Activated CD4-positive, CD25-positive, alpha-beta regulatory T cell treated with anti-CD3 and anti-CD28 coated beads, Interleukin-2, amount 50 U/mL, for 72 hours (primary cell): ENCODE results near the gene CERK.

ENCODE experiments used
- DNase-seq: peaks from one replicate; pipeline ENCODE4 v3.0.0; 2021

CERK gene

DNA sequence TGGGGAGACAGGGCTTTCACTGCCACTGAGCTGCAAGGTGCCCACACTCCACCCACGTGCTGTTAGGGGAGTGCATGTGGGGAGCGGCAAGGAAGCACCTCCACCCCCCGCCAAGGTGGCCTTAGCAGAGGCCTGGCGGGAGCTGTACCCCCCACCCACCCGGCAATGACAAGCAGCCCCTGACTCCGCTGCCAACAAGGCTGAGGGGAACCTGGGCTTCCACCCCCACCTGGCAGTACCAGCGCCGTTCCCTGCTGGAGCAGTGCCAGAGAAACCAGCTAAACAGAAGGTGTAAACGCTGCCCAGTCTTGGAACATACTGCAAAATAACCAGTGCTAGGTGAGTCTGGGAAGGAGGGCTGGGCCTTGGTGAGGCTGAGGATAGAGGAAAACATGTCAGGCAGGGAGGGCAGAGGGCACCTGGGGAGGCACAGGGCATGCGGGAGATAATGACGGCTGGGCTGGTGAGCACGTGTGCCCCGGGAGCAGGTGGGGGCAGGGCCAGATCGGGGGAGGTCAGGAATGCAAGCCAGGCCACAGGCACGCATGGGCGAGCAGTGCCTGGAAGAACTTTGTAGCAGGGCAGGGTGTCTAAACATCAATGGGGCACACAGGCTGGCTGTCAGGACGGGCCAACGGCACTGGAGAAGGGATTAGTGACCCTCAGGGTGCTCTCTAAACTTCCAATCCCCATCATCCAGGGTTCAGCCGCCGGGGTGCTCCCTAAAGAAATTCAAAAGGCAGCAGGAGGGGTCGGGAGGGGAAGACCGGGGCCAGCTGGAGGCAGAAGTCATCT is 6.6 kb downstream of the CERK start:
- DNase-seq: no peak

DNA sequence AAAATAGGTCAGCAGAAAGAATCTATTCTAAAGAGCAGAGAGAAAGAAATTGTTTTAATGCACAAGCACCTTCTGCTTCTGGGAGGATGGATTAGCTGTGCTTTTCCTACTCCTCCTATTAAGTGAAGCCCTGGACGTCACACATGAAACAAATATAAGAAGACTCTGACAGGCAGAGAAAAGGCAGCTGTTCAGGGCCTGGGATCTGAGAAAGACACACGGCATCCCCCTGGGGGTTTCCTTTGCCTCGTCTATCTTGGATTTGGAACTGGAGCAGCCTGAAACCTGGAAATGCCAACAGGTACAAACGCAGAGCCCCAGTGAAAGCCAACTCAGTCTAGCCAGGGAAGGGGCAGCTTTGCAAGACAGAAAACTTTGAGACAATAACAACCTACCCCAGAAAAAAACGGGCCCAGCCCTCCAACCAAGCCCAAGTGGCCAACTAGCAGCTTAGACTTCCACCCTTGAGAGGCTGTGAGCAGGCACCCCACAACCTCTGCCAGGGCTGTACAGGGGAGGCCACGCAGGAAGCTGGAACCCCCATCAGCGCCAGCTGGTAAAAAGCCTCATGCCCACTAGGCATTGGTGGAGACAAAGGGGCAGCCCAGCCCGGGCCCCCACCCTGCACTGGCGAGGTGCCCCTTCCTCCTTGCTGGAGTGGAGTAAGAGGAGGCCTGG is 7.3 kb downstream of the CERK start:
- no peak for DNase-seq

- DNase-seq: no peak
Measured at GRCh38 chr22:46728470-46728869, 9.6 kb downstream of the CERK start.

- no peak for DNase-seq
Measured at GRCh38 chr22:46727813-46728364, 10.2 kb downstream of the CERK start.

DNA sequence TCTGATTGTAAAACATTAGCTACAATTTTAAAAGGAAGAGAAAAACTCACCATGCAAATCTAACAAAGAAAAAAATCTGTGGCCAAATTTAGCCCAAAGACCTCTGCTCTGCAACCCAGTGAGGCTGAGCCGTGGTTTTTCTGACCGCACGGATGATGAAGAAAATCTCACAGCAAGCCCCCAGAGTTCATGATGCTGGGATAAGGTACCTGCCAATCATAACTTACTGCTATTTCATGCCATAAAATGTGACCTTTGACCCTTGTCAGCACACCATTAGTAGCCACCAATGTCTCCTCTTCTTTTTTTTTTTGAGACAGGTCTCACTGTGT is 11.1 kb downstream of the CERK start:
- DNase-seq: no peak

- DNase-seq: no peak
Measured at GRCh38 chr22:46726066-46726985, 11.7 kb downstream of the CERK start.

- DNase-seq: no peak
Measured at GRCh38 chr22:46725096-46725495, 13.0 kb downstream of the CERK start.

GRCh38 chr22:46723882-46724281 is 14.2 kb downstream of the CERK start:
- DNase-seq: no peak

DNA sequence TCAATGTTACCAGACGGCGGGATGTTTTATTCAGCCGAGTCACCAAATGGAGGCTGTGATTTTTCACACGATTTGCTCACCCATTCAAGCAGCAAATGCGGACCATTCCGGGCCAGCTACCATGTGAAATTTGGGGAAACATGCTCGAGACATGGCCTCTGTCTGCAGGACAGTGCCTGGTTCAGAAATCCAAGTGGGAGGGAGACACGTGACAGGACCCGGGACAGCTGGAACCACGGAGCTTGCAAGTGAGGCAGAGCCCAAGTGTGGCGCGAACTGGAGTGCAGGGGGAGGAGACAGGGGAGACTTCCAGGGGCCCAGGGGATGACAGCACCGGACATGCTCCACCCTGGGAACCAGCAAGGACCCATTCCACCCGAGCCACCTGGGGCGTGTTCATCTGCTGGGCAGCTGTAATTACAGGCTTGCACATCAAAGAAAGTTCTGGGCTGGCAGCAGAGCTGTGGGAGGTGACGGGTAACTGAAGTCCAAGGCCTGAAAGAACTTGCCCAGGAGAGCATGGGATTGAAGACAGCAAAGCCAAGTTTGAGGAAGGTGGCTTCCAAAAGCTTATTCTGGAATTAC is 16.5 kb downstream of the CERK start:
- no peak for DNase-seq

DNA sequence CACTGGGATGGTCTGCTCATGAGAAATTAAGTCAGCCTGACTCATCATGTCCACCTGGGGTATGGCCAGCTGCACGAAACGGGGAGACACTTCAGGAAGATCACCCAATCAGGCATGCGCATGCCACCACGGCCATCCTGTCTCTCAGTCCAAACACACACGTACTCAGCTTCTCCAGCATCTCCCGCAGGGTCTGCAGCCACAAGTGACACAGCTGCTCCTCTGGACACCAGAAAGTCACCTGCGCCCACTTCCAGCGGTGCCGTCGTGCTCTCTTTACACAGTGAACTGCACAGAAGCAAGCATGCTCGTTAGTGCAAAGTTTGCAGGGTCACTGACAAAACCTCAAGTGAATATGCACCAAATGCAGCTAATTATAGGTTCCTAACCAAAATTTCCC is 18.1 kb downstream of the CERK start:
- DNase-seq: no peak

GRCh38 chr22:46714550-46714949 is 23.5 kb downstream of the CERK start:
- no peak for DNase-seq

- DNase-seq: no peak
Measured at GRCh38 chr22:46712288-46712687, 25.8 kb downstream of the CERK start.

DNA sequence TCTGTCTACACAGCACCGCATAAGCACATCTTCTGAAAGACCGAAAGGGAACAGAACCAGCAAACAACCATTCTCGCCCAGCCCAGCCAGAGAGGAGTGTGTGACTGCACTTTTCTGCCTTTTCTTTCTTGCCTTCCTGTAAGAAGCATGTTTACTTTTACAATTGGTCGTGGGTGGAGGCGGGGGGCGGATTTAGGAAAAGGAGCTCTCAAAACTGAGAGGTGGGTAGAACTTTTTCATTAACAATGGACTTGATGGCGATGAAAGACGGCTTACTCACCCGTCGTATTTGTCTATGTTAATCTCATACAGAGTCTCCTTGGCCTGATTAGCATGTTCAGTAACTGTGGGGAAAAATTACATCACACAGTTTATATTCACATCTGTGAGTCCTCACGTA is 27.2 kb downstream of the CERK start:
- no peak for DNase-seq

GRCh38 chr22:46708766-46709330 is 29.2 kb downstream of the CERK start:
- no peak for DNase-seq

DNA sequence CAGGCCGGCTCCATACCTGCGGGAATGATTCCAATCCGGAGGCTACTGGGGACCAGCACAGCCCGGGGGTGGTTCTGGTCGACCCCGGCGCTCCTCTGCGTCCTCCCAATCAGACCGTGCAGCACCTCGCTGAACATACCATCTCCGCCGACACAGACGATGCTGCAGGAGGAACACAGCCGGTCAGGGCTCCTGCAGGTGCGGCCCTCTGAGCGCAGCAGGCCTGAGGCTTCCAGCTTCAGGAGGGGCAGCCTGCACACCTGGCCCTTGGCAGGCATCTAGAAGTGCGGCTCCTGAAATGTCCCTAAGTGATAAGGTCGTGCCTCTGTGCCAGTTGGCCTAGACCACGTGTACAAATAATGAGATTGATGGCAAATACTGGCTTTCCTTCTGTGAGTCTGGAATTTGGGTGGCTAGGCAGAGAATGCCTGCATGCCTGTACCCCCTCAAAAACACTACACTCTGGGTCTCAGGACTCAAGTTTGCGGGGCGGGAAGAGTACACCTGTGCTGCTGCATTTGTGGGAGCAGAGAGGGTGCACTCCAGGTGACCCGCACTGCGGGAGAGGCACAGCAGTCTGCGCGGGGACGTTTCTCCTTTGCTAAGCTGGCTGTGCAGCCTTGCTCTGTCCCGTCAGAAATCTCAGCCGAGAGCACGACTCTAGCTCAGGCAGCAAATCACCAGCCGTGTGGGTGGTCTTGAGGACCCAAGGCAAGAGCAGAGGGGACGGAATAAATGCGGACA is 30.1 kb downstream of the CERK start:
- no peak for DNase-seq

DNA sequence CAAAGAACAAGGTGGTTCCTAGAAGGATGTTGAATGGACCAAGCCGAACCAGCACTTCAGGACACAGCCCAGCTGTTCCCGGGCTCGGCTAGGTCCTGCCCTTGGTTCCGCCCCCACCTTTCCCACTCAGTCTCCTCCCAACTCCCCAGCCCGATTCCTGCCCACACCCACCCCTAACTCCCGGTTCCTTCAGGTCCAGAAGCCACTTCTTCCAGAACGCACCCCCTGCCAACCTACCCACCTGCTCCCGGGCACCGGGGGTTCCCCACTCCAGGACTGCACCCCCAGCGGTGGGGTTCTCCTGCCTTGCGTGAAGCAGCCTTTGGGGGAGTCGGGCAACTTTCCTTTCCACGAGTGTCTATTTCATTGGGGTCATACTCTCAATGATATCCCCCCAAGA is 30.7 kb downstream of the CERK start:
- no peak for DNase-seq

DNA sequence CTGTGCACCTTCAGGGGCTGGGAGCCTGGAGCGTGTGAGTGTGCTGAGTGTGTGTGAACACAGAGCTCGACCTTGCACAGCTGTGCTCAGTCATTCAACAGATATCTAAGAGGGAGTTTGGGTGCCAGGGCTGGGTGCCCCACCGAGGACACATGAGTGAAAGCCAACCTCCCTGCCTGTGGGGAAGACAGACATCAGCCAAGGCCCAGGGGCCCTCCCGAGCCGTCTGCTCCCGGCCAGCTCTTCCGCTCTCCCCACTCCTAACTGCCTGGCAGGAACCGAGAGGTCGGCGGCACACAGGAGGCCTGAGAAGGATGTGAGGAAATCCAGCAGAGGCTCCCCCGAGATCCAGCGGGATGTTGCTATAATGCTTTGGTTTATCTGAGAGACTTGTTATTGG is 32.0 kb downstream of the CERK start:
- no peak for DNase-seq

DNA sequence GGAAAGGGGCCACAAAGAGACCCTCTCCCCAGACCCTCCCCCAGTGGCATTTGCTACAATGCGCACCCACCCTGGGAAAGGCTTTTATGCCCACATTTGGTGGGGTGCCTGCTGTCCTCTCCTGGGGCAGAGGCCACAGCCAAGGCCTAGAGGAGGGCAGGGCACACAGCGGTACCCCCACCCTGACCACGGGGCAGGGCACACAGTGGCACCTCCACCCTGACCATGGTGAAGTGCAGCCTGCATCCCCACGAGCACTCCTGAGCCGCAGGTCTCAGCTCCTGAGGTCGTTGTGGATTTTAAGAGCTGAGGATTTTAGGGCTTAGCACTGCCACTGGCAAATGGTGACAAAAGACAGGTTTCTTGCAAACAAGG is 34.1 kb downstream of the CERK start:
- DNase-seq: no peak

DNA sequence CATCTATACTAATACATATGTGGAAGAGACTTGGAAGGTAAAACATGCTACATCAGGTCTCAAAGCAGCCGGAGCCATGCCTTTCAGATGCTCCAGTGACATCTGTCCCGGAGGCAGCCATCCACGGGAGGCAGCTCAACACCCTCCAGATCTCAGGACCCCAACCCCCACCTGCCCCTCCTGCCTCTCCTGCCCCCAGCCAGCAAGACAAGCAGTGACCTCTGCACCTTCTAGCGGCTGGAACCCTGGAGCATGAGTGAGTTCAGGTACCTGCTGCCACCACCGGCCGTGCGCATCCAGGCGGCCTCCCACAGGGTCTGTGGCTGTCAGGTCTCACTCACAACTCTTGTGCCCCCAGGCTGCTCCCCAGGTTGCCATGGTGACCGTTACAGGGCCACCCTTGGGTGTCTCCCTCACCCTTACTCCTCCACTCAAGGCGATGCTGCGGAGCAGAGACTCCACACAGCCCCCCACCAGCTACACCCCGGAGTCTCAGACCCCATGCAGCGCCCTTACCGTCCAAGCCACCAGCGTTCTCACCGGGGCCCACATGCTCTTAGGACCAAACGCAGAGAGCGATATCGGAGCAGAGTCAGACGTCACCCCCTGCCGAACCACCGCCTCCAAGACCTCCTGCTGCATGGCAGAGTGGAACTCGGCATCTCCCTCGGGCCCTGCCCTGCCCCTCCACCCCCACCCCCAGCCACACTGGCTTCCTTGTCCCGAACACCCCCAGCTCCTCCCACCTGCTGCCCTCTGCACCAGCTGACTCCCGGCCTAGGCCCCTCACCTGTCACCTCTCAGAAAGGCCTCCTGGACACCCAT is 34.7 kb downstream of the CERK start:
- no peak for DNase-seq

GRCh38 chr22:46701262-46701661 is 36.8 kb downstream of the CERK start:
- no peak for DNase-seq

- no peak for DNase-seq
Measured at GRCh38 chr22:46699091-46699490, 39.0 kb downstream of the CERK start.
